HCT116 (cell line): ENCODE measurements around the gene DIS3L2. TPM values are rescaled to one million over a fixed set of nuclear protein-coding genes. Genes with fewer than 3 reads are reported as not detected.

Source experiments
- ATAC-seq: fragments of 200-7000 bp; cut with Tn5 transposase; 2 replicates; pipeline ENCODE4 v1.9.1; 2020; ENCODE audit warnings: mild to moderate bottlenecking, moderate library complexity
- BruUV-seq: library from RNA; stranded (reverse); fragments of 400-500 nt; replicated peaks from 2 replicates; lab custom pipeline; 2021; lab: Mats Ljungman, UMichigan
- CTCF ChIA-PET: fragments of 300-600 bp; sonication (Branson Sonifier 250); formaldehyde crosslinking; loops from one replicate; lab custom pipeline; 2021; ENCODE audit warnings: antibody characterized with exemption; lab: Charles Lee
- POLR2A ChIA-PET: fragments of 300-600, 350-600 bp; sonication (Branson Sonifier 250); formaldehyde crosslinking; loops from one replicate; lab custom pipeline; 2021; ENCODE audit warnings: antibody characterized with exemption; lab: Charles Lee
- RAD21 ChIA-PET, 2 experiments: fragments of 300-600 bp; sonication (Branson Sonifier 250); formaldehyde crosslinking; loops; one replicate each; lab custom pipeline; 2023; ENCODE audit warnings: low total read pairs in 2 of 2; ENCODE audit not compliant: uncharacterized antibody in 2 of 2, unreplicated experiment in 2 of 2, low non-redundant PET in 1 of 2; lab: Charles Lee
- DNase-seq: peaks from one replicate; pipeline ENCODE4 v3.0.0-alpha.2; 2010; ENCODE audit warnings: low read depth, low spot score
- H2AFZ ChIP-seq: fragments of 200-600 bp; shearing (Covaris generic), sonication (generic); 2 replicates; pipeline ENCODE4 v1.6.1; 2017; ENCODE audit warnings: low read depth, mixed run types, mixed read lengths, antibody characterized with exemption, low read length; ENCODE audit not compliant: poor library complexity, severe bottlenecking
- H3K27ac ChIP-seq: 2 replicates; pipeline ENCODE4 v1.5.1; 2012; ENCODE audit warnings: low read depth, low read length
- H3K27me3 ChIP-seq: fragments of 200-600 bp; sonication (generic); 2 replicates; pipeline ENCODE4 v1.6.1; 2016; ENCODE audit warnings: mixed run types, low read length, mixed read lengths; ENCODE audit not compliant: insufficient read depth
- H3K36me3 ChIP-seq, 2 experiments: fragments of 200-500 bp in 1 of 2; fragments of 200-600 bp in 1 of 2; sonication (Bioruptor generic) in 1 of 2; sonication (generic) in 1 of 2; 2 replicates each; pipeline versions ENCODE4 v1.5.1 to v1.6.1; 2014 to 2016; ENCODE audit warnings: low read length in 2 of 2, inconsistent platforms in 1 of 2, mixed read lengths in 1 of 2, mixed run types in 1 of 2; ENCODE audit not compliant: insufficient read depth in 2 of 2, control insufficient read depth in 1 of 2
- H3K4me1 ChIP-seq, 2 experiments: fragments of 200-600 bp in 1 of 2; sonication (generic) in 1 of 2; 2 replicates each; pipeline versions ENCODE4 v1.5.1 to v1.6.1; 2012 to 2017; ENCODE audit warnings: low read length in 2 of 2, inconsistent platforms in 1 of 2, mild to moderate bottlenecking in 1 of 2, mixed read lengths in 1 of 2, mixed run types in 1 of 2, moderate library complexity in 1 of 2; ENCODE audit not compliant: insufficient read depth in 2 of 2, control insufficient read depth in 1 of 2
- H3K4me2 ChIP-seq: fragments of 200-600 bp; sonication (generic); 2 replicates; pipeline ENCODE4 v1.6.1; 2017; ENCODE audit warnings: mixed run types, low read length, mixed read lengths
- H3K4me3 ChIP-seq, 2 experiments: fragments of 200-600 bp in 1 of 2; sonication (generic) in 1 of 2; replicated peaks in 1 of 2; 2 replicates each; pipeline ENCODE4 v1.5.1; 2011 to 2016; ENCODE audit warnings: low read length in 2 of 2, control low read depth in 1 of 2, low read depth in 1 of 2, mild to moderate bottlenecking in 1 of 2, mixed read lengths in 1 of 2, mixed run types in 1 of 2
- H3K79me2 ChIP-seq: fragments of 200-600 bp; sonication (generic); 2 replicates; pipeline ENCODE4 v1.6.1; 2017; ENCODE audit warnings: mild to moderate bottlenecking, mixed run types, low read length, moderate library complexity, mixed read lengths; ENCODE audit not compliant: insufficient read depth
- H3K9ac ChIP-seq: fragments of 200-600 bp; sonication (generic); 2 replicates; pipeline ENCODE4 v1.6.1; 2016; ENCODE audit warnings: low read length, mixed read lengths
- H3K9me2 ChIP-seq: fragments of 200-600 bp; sonication (generic), shearing (Covaris generic); 2 replicates; pipeline ENCODE4 v1.6.1; 2017; ENCODE audit warnings: mixed run types, mild to moderate bottlenecking, moderate library complexity; ENCODE audit not compliant: insufficient read depth
- H3K9me3 ChIP-seq, 2 experiments: fragments of 200-500 bp in 1 of 2; fragments of 200-600 bp in 1 of 2; sonication (Bioruptor generic) in 1 of 2; sonication (generic) in 1 of 2; 2 replicates each; pipeline ENCODE4 v1.6.1; 2014 to 2017; ENCODE audit warnings: low read length in 2 of 2, mixed read lengths in 2 of 2, inconsistent platforms in 1 of 2, low read depth in 1 of 2, mild to moderate bottlenecking in 1 of 2, mixed run types in 1 of 2, moderate library complexity in 1 of 2; ENCODE audit not compliant: control insufficient read depth in 1 of 2, insufficient read depth in 1 of 2
- H4K20me1 ChIP-seq: fragments of 200-600 bp; sonication (generic), shearing (Covaris generic); 2 replicates; pipeline ENCODE4 v1.6.1; 2017; ENCODE audit warnings: mixed run types, mild to moderate bottlenecking, moderate library complexity; ENCODE audit not compliant: insufficient read depth
- CBX3 ChIP-seq: IDR thresholded peaks from 2 replicates; pipeline ENCODE4 v1.6.1; 2012; ENCODE audit warnings: low read depth
- CTCF ChIP-seq, 3 experiments: fragments of 200-600 bp in 1 of 3; sonication (generic) in 1 of 3; IDR thresholded peaks in 2 of 3; conservative IDR thresholded peaks in 1 of 3; 2 replicates each; pipeline ENCODE4 v1.5.1; 2012 to 2017; ENCODE audit warnings: low read depth in 2 of 3, low read length in 2 of 3, antibody characterized with exemption in 1 of 3, borderline replicate concordance in 1 of 3, control low read depth in 1 of 3, mild to moderate bottlenecking in 1 of 3, mixed read lengths in 1 of 3, mixed run types in 1 of 3, moderate library complexity in 1 of 3; ENCODE audit not compliant: insufficient read depth in 1 of 3
- EGR1 ChIP-seq: IDR thresholded peaks from 2 replicates; pipeline ENCODE4 v1.6.1; 2012; ENCODE audit warnings: low read depth
- EZH2 ChIP-seq: fragments of 200-600 bp; sonication (generic); IDR thresholded peaks from 2 replicates; pipeline ENCODE4 v1.6.1; 2017; ENCODE audit warnings: antibody characterized with exemption, mixed run types
- EZH2phosphoT487 ChIP-seq: fragments of 200-600 bp; IDR thresholded peaks from 2 replicates; pipeline ENCODE4 v1.6.1; 2018; ENCODE audit warnings: antibody characterized with exemption, borderline replicate concordance
- FOSL1 ChIP-seq: IDR thresholded peaks from 2 replicates; pipeline ENCODE4 v1.6.1; 2012; ENCODE audit warnings: low read depth
- POLR2A ChIP-seq: IDR thresholded peaks from 2 replicates; pipeline ENCODE4 v1.7.0; 2011; ENCODE audit warnings: borderline replicate concordance; ENCODE audit not compliant: insufficient read depth, insufficient read length; ENCODE audit errors: extremely low read depth
- SIN3A ChIP-seq: IDR thresholded peaks from 2 replicates; pipeline ENCODE4 v1.6.1; 2012; ENCODE audit warnings: low read depth
- YY1 ChIP-seq: IDR thresholded peaks from 2 replicates; pipeline ENCODE4 v1.6.1; 2011; ENCODE audit warnings: low read length, low read depth, moderate library complexity, mild to moderate bottlenecking; ENCODE audit not compliant: insufficient replicate concordance; ENCODE audit errors: extremely low read depth
- ZFX ChIP-seq: fragments of 450-650 bp; IDR thresholded peaks from 2 replicates; pipeline ENCODE4 v1.6.1; 2017
- ZNF274 ChIP-seq: fragments of 200-500 bp; sonication (Bioruptor generic); IDR thresholded peaks from 2 replicates; pipeline ENCODE4 v1.6.1; 2014; ENCODE audit warnings: mild to moderate bottlenecking, low read depth, low read length, inconsistent platforms
- intact Hi-C: fragments of 100-400 bp; cut with micrococcal nuclease; formaldehyde crosslinking; loops from 2 replicates; pipeline ENCODE4 v1.10.0; 2022
- total RNA-seq: library from RNA; stranded (reverse); gene quantifications from one replicate; pipeline ENCODE4 v1.2.1, GENCODE V29; 2021; ENCODE audit not compliant: unreplicated experiment
- TF ChIP-seq, protein P1 (sequence below): IDR thresholded peaks from 2 replicates; pipeline ENCODE4 v1.6.1; 2012
- TF ChIP-seq, protein P2 (sequence below): IDR thresholded peaks from 2 replicates; pipeline ENCODE4 v1.6.1; 2011; ENCODE audit warnings: mild to moderate bottlenecking, low read length, moderate library complexity; ENCODE audit not compliant: insufficient replicate concordance; ENCODE audit errors: extremely low read depth
- TF ChIP-seq, protein P3 (sequence below): IDR thresholded peaks from 2 replicates; pipeline ENCODE4 v1.6.1; 2012; ENCODE audit warnings: low read depth

DIS3L2 gene
- total RNA-seq, 1 experiment from 2014 or later = 42.5 TPM

GRCh38 chr2:231966886-231967285 lies 5.4 kb downstream of the DIS3L2 start:
- no peak overlapping the region for H2AFZ ChIP-seq
- no peak for DNase-seq
- POLR2A ChIA-PET = no interaction called here
- intact Hi-C loops = no loop called here
- no peak overlapping the region for H3K4me2 ChIP-seq
- H3K27me3 ChIP-seq = no peaks in the 10 kb centered on the region
- peaks cover 87% of the 10 kb centered on the region for H3K79me2 ChIP-seq
- BruUV-seq = no TSS peak
- no peak for TF ChIP-seq YY1
- TF ChIP-seq EGR1 = no peak
- TF ChIP-seq, protein P1, sequence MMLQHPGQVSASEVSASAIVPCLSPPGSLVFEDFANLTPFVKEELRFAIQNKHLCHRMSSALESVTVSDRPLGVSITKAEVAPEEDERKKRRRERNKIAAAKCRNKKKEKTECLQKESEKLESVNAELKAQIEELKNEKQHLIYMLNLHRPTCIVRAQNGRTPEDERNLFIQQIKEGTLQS = no peak
- TF ChIP-seq CTCF (IDR thresholded peaks at IDR 0.05 in 2 of 3, conservative IDR thresholded peaks at IDR 0.05 in 1 of 3; ENCODE audit: borderline replicate concordance in 1 of 3, insufficient read depth in 1 of 3, low read depth in 2 of 3, low read length in 2 of 3) = no peak
- TF ChIP-seq FOSL1 = no peak
- TF ChIP-seq CBX3 = no peak
- TF ChIP-seq, protein P2, sequence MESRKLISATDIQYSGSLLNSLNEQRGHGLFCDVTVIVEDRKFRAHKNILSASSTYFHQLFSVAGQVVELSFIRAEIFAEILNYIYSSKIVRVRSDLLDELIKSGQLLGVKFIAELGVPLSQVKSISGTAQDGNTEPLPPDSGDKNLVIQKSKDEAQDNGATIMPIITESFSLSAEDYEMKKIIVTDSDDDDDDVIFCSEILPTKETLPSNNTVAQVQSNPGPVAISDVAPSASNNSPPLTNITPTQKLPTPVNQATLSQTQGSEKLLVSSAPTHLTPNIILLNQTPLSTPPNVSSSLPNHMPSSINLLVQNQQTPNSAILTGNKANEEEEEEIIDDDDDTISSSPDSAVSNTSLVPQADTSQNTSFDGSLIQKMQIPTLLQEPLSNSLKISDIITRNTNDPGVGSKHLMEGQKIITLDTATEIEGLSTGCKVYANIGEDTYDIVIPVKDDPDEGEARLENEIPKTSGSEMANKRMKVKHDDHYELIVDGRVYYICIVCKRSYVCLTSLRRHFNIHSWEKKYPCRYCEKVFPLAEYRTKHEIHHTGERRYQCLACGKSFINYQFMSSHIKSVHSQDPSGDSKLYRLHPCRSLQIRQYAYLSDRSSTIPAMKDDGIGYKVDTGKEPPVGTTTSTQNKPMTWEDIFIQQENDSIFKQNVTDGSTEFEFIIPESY = no peak
- TF ChIP-seq SIN3A = no peak
- TF ChIP-seq, protein P3, sequence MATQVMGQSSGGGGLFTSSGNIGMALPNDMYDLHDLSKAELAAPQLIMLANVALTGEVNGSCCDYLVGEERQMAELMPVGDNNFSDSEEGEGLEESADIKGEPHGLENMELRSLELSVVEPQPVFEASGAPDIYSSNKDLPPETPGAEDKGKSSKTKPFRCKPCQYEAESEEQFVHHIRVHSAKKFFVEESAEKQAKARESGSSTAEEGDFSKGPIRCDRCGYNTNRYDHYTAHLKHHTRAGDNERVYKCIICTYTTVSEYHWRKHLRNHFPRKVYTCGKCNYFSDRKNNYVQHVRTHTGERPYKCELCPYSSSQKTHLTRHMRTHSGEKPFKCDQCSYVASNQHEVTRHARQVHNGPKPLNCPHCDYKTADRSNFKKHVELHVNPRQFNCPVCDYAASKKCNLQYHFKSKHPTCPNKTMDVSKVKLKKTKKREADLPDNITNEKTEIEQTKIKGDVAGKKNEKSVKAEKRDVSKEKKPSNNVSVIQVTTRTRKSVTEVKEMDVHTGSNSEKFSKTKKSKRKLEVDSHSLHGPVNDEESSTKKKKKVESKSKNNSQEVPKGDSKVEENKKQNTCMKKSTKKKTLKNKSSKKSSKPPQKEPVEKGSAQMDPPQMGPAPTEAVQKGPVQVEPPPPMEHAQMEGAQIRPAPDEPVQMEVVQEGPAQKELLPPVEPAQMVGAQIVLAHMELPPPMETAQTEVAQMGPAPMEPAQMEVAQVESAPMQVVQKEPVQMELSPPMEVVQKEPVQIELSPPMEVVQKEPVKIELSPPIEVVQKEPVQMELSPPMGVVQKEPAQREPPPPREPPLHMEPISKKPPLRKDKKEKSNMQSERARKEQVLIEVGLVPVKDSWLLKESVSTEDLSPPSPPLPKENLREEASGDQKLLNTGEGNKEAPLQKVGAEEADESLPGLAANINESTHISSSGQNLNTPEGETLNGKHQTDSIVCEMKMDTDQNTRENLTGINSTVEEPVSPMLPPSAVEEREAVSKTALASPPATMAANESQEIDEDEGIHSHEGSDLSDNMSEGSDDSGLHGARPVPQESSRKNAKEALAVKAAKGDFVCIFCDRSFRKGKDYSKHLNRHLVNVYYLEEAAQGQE = no peak
- no peak for TF ChIP-seq EZH2
- no peak for TF ChIP-seq ZFX
- no peak for TF ChIP-seq POLR2A
- TF ChIP-seq ZNF274 = no peak
- TF ChIP-seq EZH2phosphoT487 = no peak
- CTCF ChIA-PET = no interaction called here
- no peaks in the 10 kb centered on the region for H4K20me1 ChIP-seq
- H3K9me2 ChIP-seq = no peaks in the 10 kb centered on the region
- no peaks in the 10 kb centered on the region for H3K36me3 ChIP-seq
- H3K4me3 ChIP-seq = no peak overlapping the region
- H3K27ac ChIP-seq = no peak overlapping the region
- H3K4me1 ChIP-seq = peaks cover 0 to 9% of the 10 kb centered on the region in 2 experiments; a peak in 2 of 4 replicates
- H3K9me3 ChIP-seq = no peaks in the 10 kb centered on the region; a peak in 1 of 4 replicates
- ATAC-seq = no peak
- H3K9ac ChIP-seq = no peak overlapping the region
- RAD21 ChIA-PET = no interaction called here
